Esophagus squamous epithelium (tissue), 4 donors: ENCODE results near the gene RNF150.

Experiments
- POLR2A ChIP-seq, 4 donors: fragments of 450-650 bp; IDR thresholded peaks; one replicate each; pipeline ENCODE4 v1.6.1; 2017; ENCODE audit warnings: antibody characterized with exemption in 4 of 4, mild to moderate bottlenecking in 4 of 4, moderate library complexity in 3 of 4
- TF ChIP-seq, protein P1 (sequence below), 6 experiments: fragments of 450-650 bp in 4 of 6; fragments of 200-600 bp in 2 of 6; sonication (generic) in 2 of 6; IDR thresholded peaks; one replicate each; pipeline ENCODE4 v1.5.1; 2016 to 2019; ENCODE audit warnings: antibody characterized with exemption in 6 of 6, mild to moderate bottlenecking in 4 of 6, moderate library complexity in 4 of 6

DNA sequence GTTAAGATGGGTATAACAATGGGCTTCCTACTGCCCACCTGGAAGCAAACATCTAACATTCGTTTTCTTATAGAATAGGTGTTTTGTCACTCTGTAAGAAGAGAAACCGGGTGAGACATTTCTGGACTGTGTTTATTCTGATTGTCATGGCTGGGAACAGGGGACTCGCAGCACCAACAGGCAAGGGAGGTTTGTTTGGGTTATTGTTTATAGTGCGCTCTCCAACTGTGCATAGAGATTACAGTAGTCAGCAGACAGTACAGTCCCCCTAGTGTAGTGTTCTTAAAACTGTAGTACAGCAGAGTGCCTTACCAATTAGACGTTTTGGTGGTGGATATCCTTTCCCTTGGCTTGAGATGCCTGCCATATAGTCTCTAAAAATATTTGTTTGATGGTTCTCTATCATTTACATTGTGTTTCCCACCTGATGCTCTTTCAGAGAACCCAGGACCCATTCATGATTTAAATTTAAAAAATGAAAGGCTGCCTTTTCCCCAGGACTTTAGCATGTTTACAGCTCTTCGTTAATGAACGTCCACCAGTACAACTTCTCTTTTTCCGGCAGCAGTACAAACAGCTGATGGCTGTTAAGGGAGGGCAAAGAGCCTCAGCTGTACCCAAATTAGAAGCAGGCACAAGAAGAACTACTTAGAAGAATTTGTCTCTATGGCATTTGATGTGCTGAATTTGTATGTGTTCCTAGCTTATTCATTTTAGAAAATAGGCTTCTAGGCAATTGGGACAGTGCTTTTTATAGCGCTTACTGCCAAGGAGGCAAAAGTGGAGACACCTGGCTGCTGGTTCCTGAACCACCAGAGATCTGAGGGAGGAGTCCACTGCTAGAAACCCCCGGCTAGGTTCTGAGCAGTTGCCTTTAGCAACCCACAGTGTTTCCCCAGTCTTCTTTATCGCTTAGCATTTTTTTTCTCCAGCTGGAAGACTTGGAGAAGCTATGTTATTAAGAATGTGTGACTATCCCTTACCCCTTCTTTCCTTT lies 1.0 kb upstream of the RNF150 start:
- no peak for TF ChIP-seq POLR2A (IDR thresholded peaks at IDR 0.05)
- TF ChIP-seq, protein P1, sequence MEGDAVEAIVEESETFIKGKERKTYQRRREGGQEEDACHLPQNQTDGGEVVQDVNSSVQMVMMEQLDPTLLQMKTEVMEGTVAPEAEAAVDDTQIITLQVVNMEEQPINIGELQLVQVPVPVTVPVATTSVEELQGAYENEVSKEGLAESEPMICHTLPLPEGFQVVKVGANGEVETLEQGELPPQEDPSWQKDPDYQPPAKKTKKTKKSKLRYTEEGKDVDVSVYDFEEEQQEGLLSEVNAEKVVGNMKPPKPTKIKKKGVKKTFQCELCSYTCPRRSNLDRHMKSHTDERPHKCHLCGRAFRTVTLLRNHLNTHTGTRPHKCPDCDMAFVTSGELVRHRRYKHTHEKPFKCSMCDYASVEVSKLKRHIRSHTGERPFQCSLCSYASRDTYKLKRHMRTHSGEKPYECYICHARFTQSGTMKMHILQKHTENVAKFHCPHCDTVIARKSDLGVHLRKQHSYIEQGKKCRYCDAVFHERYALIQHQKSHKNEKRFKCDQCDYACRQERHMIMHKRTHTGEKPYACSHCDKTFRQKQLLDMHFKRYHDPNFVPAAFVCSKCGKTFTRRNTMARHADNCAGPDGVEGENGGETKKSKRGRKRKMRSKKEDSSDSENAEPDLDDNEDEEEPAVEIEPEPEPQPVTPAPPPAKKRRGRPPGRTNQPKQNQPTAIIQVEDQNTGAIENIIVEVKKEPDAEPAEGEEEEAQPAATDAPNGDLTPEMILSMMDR (IDR thresholded peaks at IDR 0.05) = no peak
